OCI-LY1 (cell line): Measurements from ENCODE around the gene STYK1.

Experiments used
- EZH2 ChIP-seq: fragments of 200-600 bp; sonication (generic), shearing (Covaris generic); IDR thresholded peaks from 2 replicates; pipeline ENCODE4 v1.8.0; 2017; ENCODE audit warnings: borderline replicate concordance, mixed run types, mild to moderate bottlenecking, antibody characterized with exemption, low read length, moderate library complexity, mixed read lengths
- TF ChIP-seq, protein P1 (sequence below): fragments of 200-600 bp; sonication (generic), shearing (Covaris generic); IDR thresholded peaks from 2 replicates; pipeline ENCODE4 v1.5.1; 2017; ENCODE audit warnings: mild to moderate bottlenecking, antibody characterized with exemption, low read length, moderate library complexity, mixed read lengths

DNA sequence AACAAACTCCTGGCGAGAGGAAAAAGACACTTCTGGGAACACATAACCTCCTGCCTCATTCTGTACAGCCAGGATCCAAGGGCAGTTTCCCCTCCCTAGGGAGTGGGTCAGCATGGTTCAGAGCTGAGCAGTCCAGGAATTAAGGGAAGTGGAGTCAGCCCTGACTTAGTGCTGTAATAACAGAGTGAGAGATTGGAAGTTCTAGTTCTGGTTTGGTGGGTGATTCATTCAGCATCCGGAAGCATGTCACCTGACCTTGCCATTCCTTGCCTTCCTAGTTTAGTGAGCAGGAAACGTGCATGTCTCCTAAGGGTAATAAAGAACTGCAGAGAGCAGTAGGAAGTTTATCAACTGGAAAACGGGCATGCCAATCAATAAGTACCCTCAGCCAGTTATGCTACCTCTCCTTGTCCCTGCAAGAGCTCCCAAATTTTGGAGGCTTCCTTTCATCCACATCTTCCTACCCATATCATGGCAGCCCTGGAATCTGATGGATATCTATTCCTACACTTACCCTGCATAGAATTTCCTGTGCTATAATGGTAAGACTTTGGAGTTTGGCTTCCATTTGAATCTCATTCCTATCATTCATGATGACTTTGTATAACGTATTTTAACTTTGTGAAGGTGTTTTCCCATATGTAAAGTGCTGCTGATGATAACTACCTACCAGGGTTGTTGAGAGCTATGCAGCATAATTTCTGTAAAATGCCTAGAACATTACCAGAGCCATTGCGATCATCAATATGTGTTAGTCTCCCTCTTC is 31.9 kb downstream of the STYK1 start:
- TF ChIP-seq, protein P1, sequence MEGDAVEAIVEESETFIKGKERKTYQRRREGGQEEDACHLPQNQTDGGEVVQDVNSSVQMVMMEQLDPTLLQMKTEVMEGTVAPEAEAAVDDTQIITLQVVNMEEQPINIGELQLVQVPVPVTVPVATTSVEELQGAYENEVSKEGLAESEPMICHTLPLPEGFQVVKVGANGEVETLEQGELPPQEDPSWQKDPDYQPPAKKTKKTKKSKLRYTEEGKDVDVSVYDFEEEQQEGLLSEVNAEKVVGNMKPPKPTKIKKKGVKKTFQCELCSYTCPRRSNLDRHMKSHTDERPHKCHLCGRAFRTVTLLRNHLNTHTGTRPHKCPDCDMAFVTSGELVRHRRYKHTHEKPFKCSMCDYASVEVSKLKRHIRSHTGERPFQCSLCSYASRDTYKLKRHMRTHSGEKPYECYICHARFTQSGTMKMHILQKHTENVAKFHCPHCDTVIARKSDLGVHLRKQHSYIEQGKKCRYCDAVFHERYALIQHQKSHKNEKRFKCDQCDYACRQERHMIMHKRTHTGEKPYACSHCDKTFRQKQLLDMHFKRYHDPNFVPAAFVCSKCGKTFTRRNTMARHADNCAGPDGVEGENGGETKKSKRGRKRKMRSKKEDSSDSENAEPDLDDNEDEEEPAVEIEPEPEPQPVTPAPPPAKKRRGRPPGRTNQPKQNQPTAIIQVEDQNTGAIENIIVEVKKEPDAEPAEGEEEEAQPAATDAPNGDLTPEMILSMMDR, result no peak
- no peak for TF ChIP-seq EZH2
